Mononuclear cell (primary cell): Measurements from ENCODE around the gene CHGA. TPM values are rescaled to one million over a fixed set of nuclear protein-coding genes. Genes with fewer than 3 reads are reported as not detected.

Experiments
- H3K27me3 ChIP-seq: 2 replicates; pipeline ENCODE4 v1.6.0; 2011; ENCODE audit warnings: low read length, control low read depth; ENCODE audit not compliant: insufficient read depth
- H3K4me1 ChIP-seq: 2 replicates; pipeline ENCODE4 v1.5.1; 2011; ENCODE audit warnings: mild to moderate bottlenecking, low read length, control low read depth; ENCODE audit not compliant: insufficient read depth
- H3K4me3 ChIP-seq: 2 replicates; pipeline ENCODE4 v1.5.1; 2011; ENCODE audit warnings: mild to moderate bottlenecking, low read length, moderate library complexity
- H3K9me3 ChIP-seq: 2 replicates; pipeline ENCODE4 v1.5.1; 2011; ENCODE audit warnings: low read depth, mild to moderate bottlenecking, control low read depth, low read length
- total RNA-seq: library from RNA; depleted of rRNA; stranded (reverse); fragments of >200 nt; gene quantifications from one replicate; pipeline ENCODE4 v1.2.3, GENCODE V29; 2012

Gene CHGA
- total RNA-seq, 1 donor: not detected

DNA sequence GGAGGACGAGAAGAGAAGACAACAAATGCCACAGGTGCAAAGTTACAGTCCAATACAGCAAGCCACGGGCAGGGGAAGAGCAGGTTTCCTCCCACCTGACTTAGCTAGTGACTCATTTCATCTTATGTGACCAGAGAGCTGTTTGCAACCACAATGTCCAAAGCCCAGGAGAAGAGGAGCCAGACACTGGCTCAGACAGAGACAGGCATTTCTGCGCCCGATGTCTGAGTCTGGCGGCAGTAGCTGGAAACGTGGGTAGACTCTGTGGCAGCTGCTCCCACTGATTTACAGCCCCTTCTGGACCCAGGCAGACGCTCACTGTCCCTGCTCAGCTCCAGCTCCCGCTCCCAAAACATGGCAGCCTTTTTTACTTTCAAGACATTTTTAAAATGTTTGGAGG, 60.0 kb downstream of the CHGA start:
- H3K27me3 ChIP-seq: no peaks in the 10 kb centered on the region
- peaks cover 7% of the 10 kb centered on the region for H3K9me3 ChIP-seq
- no peak overlapping the region for H3K4me3 ChIP-seq
- no peaks in the 10 kb centered on the region for H3K4me1 ChIP-seq

DNA sequence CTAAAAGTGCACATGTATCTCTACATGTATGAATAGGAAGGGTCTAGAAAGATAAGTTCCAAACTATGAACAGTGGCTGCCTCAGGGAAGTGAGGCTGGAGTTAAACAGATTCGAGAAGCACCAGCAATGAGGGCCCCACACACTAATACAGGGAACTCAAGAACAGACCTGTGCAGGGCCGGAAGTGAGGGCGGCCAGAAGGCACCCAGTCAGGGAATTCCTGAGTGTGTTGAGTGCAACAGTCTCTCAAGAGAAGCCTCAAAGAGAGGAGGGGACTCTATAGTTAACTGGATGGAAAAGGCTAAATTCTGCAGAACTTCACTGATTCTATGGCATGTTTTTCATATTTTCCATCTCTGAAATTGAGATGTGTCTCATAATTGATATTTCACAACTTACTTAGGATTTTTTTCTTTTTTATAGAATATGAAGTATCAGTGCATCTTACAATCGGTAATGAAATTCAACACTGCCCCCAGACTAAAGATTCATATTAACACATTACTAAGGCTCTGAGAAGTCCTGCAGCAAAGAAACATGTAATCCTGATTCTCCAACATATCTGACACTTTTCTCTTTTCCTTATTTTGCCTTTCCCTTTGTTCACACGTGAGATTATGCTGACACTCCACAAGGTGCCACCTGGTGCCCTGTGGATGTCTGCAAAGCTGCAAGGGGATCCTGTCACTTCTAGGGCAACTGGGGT, 61.3 kb downstream of the CHGA start:
- no peaks in the 10 kb centered on the region for H3K9me3 ChIP-seq
- no peaks in the 10 kb centered on the region for H3K4me1 ChIP-seq
- H3K27me3 ChIP-seq: no peaks in the 10 kb centered on the region
- H3K4me3 ChIP-seq: no peak overlapping the region

Other genes with a start within 250 kb of the CHGA start
- 8.4 TPM for gene LGMN, start 174.5 kb upstream of the CHGA start, total RNA-seq
- 11.1 TPM for gene GOLGA5, start 128.8 kb upstream of the CHGA start, total RNA-seq
- gene ITPK1, start 192.8 kb downstream of the CHGA start, total RNA-seq: 35.9 TPM